Stomach smooth muscle (tissue), 2 donors: ENCODE data around the gene AMER2.

Experiments
- H3K27ac ChIP-seq: one replicate; pipeline ENCODE4 v1.7.0; 2013; ENCODE audit warnings: mild to moderate bottlenecking, low read length, inconsistent platforms
- H3K27me3 ChIP-seq, 2 donors: one replicate each; pipeline ENCODE4 v1.7.0; 2013; ENCODE audit warnings: low read length in 2 of 2; ENCODE audit not compliant: insufficient read depth in 2 of 2, control insufficient read depth in 1 of 2
- H3K36me3 ChIP-seq, 2 donors: one replicate each; pipeline ENCODE4 v1.7.0; 2013; ENCODE audit warnings: low read length in 2 of 2; ENCODE audit not compliant: control insufficient read depth in 2 of 2, insufficient read depth in 2 of 2
- H3K4me1 ChIP-seq: one replicate; pipeline ENCODE4 v1.7.0; 2013; ENCODE audit warnings: low read length; ENCODE audit not compliant: control insufficient read depth, insufficient read depth
- H3K4me3 ChIP-seq, 2 donors: one replicate each; pipeline ENCODE4 v1.7.0; 2013; ENCODE audit warnings: low read length in 2 of 2
- H3K9ac ChIP-seq, 2 donors: one replicate each; pipeline ENCODE4 v1.7.0; 2013; ENCODE audit warnings: low read length in 2 of 2, mild to moderate bottlenecking in 1 of 2
- H3K9me3 ChIP-seq, 2 donors: one replicate each; pipeline ENCODE4 v1.7.0; 2013; ENCODE audit warnings: low read length in 2 of 2; ENCODE audit not compliant: control insufficient read depth in 2 of 2
- donor health status: healthy.
- donor health status: Pancreatic carcinoma.

The AMER2 gene

DNA sequence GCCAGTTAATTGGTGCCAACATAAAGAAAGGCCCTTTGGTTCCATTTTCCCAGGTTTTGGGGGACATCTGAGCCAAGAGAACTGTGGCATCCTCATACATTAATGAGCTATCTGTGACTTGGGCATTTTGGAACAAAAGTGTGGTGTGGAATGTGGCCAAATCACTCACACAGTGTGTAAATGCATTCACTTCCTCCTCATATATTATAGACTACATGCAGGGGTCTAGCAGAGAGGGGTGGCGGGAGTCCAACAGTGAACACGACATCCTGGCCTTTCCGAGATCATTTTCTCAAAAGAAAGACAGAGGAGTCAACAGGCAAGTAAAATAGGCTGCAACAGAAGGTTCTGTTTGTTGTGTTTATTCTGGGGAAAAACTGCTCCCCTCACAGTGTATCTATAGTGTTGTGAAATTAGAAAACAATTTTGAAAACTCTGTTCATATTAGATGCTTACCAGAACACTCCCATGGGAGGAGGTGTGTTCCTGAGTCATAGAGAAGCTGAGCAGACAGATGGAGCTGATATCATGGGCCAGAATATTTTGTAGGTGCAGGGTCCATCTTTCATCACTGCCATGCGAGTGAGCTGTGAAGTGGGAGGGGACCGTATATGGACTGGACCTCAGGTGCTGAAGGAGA lies 39.2 kb downstream of the AMER2 start:
- Histone ChIP-seq H3K27ac (no peak overlapping the region), H3K36me3 (no peaks in the 10 kb centered on the region), H3K4me1 (no peaks in the 10 kb centered on the region), H3K9ac (no peak overlapping the region), H3K9me3 (peaks cover 0 to 12% of the 10 kb centered on the region in 2 donors), H3K4me3 (no peak overlapping the region), H3K27me3 (peaks cover 0 to 5% of the 10 kb centered on the region in 2 donors)

- Histone ChIP-seq H3K4me1 (no peaks in the 10 kb centered on the region), H3K27me3 (peaks cover 0 to 2% of the 10 kb centered on the region in 2 donors), H3K9me3 (peaks cover 0 to 12% of the 10 kb centered on the region in 2 donors), H3K4me3 (no peak overlapping the region), H3K27ac (no peak overlapping the region), H3K9ac (no peak overlapping the region), H3K36me3 (no peaks in the 10 kb centered on the region)
Observed at GRCh38 chr13:25131881-25132420, 40.1 kb downstream of the AMER2 start.

DNA sequence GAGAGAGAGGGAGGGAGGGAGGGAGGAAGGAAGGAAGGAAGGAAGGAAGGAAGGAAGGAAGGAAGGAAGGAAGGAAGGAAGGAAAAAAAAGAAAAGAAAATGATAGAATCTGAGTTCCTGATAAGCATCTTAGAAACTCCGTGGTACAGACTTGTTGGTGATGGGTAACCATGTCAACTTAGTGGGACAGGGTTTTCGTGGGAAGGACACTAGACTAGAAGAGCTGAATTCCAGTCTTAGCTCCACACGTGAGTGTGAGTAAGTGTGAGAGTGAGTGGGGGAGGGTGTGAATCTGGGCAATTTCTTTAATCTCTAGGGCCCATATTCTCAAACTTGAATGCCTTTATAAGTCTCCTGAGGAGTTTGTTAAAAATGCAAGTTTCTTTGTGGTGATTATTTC lies 41.1 kb downstream of the AMER2 start:
- H3K36me3 ChIP-seq: no peaks in the 10 kb centered on the region
- H3K9me3 ChIP-seq: peaks cover 0 to 12% of the 10 kb centered on the region in 2 donors
- H3K27ac ChIP-seq: no peak overlapping the region
- H3K4me3 ChIP-seq: no peak overlapping the region
- no peaks in the 10 kb centered on the region for H3K4me1 ChIP-seq
- no peak overlapping the region for H3K9ac ChIP-seq
- H3K27me3 ChIP-seq: peaks cover 0 to 2% of the 10 kb centered on the region in 2 donors

DNA sequence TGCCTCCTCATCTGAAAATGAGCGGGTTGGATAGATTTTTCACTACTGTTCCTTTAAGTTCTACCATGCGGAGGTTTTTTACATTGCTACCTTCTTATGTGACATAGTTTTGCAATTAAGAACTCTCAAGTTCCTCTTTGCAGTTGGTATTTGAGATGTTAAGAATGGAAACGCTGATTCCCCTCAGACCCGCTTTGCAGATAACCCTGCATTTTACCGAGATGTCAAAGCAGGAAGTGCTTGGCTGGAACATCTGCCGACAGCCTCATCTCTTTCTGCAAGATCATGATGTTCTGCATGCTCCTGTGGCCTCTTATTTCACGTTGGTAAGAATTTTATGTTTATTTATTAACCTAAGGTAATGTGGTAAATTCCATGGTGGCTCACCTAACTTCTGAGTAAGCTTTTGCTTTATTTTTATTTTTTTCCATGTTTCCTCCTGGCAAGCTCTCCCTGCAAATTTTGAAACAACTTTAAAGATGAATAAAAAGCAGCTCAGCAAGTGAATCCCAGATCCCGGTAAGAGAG lies 53.6 kb downstream of the AMER2 start:
- Histone ChIP-seq H3K27ac (no peak overlapping the region), H3K36me3 (no peaks in the 10 kb centered on the region), H3K4me1 (no peaks in the 10 kb centered on the region), H3K27me3 (peaks cover 3 to 7% of the 10 kb centered on the region in 2 donors), H3K4me3 (no peak overlapping the region), H3K9me3 (no peaks in the 10 kb centered on the region), H3K9ac (no peak overlapping the region)

- H3K36me3 ChIP-seq: no peaks in the 10 kb centered on the region
- peaks cover 3 to 7% of the 10 kb centered on the region in 2 donors for H3K27me3 ChIP-seq
- H3K4me1 ChIP-seq: no peaks in the 10 kb centered on the region
- H3K4me3 ChIP-seq: no peak overlapping the region
- no peak overlapping the region for H3K9ac ChIP-seq
- no peaks in the 10 kb centered on the region for H3K9me3 ChIP-seq
- H3K27ac ChIP-seq: no peak overlapping the region
Observed at GRCh38 chr13:25117312-25117711, 54.8 kb downstream of the AMER2 start.

DNA sequence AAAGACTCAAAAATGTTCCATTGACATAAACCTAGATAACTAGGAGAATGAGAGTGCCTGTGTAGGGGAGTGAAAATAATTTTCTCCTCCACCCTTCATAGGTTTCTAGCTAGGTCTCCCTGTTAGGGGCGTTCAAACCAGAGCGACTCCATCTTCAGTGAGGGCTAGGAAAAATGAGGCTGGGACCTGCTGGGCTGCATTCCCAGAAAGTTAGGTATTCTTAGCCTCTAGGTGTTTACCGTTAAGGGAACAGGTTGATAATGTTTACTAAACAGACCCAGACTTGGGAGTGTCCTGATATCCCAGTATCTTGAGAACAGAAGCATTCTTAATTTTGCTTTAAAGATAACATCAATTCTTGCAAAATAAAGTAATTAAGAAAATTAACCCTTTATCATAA lies 56.0 kb downstream of the AMER2 start:
- no peaks in the 10 kb centered on the region for H3K36me3 ChIP-seq
- H3K9me3 ChIP-seq: no peaks in the 10 kb centered on the region
- no peak overlapping the region for H3K9ac ChIP-seq
- no peak overlapping the region for H3K27ac ChIP-seq
- peaks cover 3 to 7% of the 10 kb centered on the region in 2 donors for H3K27me3 ChIP-seq
- H3K4me3 ChIP-seq: no peak overlapping the region
- no peaks in the 10 kb centered on the region for H3K4me1 ChIP-seq

DNA sequence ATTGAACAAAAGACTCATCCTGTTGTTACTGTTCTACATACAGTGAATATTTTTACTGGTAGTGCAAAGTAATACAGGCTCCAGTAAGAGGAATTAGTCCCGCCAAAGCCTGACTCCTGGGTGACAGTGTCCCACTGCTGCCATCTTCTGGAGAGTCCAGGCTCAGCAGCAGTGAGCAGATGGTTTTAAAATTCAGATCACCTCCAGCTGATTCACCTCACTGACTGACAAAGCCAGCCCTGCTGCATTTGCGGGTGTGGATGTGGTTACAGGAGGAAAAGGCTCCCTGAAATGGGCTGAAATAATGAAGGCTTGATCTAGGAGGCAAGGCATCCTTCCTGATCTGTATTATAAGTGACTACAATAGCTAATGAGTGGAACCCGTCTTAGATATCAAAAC lies 57.9 kb downstream of the AMER2 start:
- Histone ChIP-seq H3K9me3 (no peaks in the 10 kb centered on the region), H3K4me3 (no peak overlapping the region), H3K27me3 (peaks cover 0 to 5% of the 10 kb centered on the region in 2 donors), H3K36me3 (no peaks in the 10 kb centered on the region), H3K9ac (no peak overlapping the region), H3K4me1 (no peaks in the 10 kb centered on the region), H3K27ac (no peak overlapping the region)

DNA sequence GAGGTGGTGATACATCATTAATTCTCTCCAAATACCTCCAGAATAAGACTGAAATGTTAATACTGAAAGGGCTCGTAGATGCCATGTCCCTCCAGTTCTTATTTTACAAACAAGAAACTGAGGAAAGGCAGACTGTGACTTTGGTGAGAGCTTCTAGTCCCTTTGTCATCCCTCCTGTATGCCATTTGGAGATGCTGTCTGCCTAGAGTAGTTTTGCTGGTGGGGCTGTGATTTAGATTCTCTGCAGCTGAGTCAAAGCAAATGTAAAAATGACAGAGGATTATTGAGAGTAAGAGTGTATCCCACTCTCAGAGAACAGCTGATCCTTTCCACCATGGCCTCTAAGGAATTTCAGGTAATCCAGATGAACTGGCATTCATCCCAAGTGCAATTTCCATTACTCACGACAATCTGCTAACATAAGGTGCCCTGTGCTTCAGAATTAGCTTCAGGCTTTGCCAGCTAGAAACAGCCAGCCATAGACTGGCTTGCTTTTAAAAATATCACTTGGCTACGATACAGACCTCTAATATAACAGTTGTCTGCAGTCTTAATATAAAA lies 59.3 kb downstream of the AMER2 start:
- no peak overlapping the region for H3K9ac ChIP-seq

More for the DNA sequence above, 59.3 kb downstream of the AMER2 start:
- Histone ChIP-seq H3K9me3 (no peaks in the 10 kb centered on the region), H3K27ac (no peak overlapping the region), H3K27me3 (no peaks in the 10 kb centered on the region), H3K4me1 (no peaks in the 10 kb centered on the region), H3K4me3 (no peak overlapping the region), H3K36me3 (no peaks in the 10 kb centered on the region)
